ENCODE results near the gene CLTCL1. TPM values are rescaled to one million over a fixed set of nuclear protein-coding genes. Genes with fewer than 3 reads are reported as not detected.

Gene CLTCL1
- total and polyA plus RNA-seq, 9 of the 15 experiments (the other 6 are each of a cell fraction or from before 2014, with no cell fraction given): 1.1 to 11.7 (median 5.0) TPM

DNA sequence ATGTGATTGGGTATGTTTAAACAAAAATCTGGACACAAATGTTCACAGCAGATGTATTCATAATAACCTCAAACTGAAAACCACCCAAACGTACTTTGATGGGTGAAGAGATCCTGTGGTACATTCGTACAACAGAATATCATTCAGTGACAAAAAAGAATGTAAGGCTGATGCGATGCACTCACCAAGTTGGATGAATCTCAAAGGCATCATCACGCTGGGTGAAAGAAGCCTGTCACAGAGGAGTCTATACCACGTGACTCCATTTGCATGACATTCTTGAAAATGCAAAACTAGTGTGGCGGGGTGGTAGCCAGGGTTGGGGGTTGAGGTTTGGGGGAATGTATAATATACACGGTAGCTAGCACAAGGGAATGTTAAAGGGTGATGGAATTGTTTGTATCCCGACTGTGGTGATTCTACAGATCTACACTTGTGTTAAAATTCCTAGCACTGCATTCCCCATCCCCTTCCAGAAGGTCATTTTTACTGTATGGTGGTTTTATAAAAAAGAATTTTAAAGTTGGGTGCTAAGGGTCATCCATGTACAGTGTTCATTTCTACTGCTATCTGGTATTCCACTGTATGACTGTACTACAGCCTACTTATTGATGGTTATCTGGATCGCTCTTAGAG is 78.0 kb downstream of the CLTCL1 start (continued):
- TF ChIP-seq PYGO2 (tag; IDR thresholded peaks at IDR 0.05) (0 out of 2 replicates have a peak, but pooled peaks have one; percentile 38), TAF7 (tag; IDR thresholded peaks at IDR 0.05) (peak; percentile 25; the same call in 1 of the 2 replicates), NR1H2 (CRISPR knock-in tag; IDR thresholded peaks at IDR 0.05) (peak; percentile 43; the same call in 1 of the 2 replicates), CBFA2T2 (conservative IDR thresholded peaks at IDR 0.05) (peak; percentile 74), ATF1 (CRISPR knock-in tag; IDR thresholded peaks at IDR 0.05) (no peak), ATF1 (tag; IDR thresholded peaks at IDR 0.05) (0 out of 2 replicates have a peak, but pooled peaks have one; percentile 25), MYNN (IDR thresholded peaks at IDR 0.05) (no peak), MYNN (CRISPR knock-in tag; IDR thresholded peaks at IDR 0.05) (no peak)
- TF ChIP-seq, protein P1, sequence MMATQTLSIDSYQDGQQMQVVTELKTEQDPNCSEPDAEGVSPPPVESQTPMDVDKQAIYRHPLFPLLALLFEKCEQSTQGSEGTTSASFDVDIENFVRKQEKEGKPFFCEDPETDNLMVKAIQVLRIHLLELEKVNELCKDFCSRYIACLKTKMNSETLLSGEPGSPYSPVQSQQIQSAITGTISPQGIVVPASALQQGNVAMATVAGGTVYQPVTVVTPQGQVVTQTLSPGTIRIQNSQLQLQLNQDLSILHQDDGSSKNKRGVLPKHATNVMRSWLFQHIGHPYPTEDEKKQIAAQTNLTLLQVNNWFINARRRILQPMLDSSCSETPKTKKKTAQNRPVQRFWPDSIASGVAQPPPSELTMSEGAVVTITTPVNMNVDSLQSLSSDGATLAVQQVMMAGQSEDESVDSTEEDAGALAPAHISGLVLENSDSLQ (IDR thresholded peaks at IDR 0.05): 0 out of 2 replicates have a peak, but pooled peaks have one; percentile 26
- TF ChIP-seq, protein P2, sequence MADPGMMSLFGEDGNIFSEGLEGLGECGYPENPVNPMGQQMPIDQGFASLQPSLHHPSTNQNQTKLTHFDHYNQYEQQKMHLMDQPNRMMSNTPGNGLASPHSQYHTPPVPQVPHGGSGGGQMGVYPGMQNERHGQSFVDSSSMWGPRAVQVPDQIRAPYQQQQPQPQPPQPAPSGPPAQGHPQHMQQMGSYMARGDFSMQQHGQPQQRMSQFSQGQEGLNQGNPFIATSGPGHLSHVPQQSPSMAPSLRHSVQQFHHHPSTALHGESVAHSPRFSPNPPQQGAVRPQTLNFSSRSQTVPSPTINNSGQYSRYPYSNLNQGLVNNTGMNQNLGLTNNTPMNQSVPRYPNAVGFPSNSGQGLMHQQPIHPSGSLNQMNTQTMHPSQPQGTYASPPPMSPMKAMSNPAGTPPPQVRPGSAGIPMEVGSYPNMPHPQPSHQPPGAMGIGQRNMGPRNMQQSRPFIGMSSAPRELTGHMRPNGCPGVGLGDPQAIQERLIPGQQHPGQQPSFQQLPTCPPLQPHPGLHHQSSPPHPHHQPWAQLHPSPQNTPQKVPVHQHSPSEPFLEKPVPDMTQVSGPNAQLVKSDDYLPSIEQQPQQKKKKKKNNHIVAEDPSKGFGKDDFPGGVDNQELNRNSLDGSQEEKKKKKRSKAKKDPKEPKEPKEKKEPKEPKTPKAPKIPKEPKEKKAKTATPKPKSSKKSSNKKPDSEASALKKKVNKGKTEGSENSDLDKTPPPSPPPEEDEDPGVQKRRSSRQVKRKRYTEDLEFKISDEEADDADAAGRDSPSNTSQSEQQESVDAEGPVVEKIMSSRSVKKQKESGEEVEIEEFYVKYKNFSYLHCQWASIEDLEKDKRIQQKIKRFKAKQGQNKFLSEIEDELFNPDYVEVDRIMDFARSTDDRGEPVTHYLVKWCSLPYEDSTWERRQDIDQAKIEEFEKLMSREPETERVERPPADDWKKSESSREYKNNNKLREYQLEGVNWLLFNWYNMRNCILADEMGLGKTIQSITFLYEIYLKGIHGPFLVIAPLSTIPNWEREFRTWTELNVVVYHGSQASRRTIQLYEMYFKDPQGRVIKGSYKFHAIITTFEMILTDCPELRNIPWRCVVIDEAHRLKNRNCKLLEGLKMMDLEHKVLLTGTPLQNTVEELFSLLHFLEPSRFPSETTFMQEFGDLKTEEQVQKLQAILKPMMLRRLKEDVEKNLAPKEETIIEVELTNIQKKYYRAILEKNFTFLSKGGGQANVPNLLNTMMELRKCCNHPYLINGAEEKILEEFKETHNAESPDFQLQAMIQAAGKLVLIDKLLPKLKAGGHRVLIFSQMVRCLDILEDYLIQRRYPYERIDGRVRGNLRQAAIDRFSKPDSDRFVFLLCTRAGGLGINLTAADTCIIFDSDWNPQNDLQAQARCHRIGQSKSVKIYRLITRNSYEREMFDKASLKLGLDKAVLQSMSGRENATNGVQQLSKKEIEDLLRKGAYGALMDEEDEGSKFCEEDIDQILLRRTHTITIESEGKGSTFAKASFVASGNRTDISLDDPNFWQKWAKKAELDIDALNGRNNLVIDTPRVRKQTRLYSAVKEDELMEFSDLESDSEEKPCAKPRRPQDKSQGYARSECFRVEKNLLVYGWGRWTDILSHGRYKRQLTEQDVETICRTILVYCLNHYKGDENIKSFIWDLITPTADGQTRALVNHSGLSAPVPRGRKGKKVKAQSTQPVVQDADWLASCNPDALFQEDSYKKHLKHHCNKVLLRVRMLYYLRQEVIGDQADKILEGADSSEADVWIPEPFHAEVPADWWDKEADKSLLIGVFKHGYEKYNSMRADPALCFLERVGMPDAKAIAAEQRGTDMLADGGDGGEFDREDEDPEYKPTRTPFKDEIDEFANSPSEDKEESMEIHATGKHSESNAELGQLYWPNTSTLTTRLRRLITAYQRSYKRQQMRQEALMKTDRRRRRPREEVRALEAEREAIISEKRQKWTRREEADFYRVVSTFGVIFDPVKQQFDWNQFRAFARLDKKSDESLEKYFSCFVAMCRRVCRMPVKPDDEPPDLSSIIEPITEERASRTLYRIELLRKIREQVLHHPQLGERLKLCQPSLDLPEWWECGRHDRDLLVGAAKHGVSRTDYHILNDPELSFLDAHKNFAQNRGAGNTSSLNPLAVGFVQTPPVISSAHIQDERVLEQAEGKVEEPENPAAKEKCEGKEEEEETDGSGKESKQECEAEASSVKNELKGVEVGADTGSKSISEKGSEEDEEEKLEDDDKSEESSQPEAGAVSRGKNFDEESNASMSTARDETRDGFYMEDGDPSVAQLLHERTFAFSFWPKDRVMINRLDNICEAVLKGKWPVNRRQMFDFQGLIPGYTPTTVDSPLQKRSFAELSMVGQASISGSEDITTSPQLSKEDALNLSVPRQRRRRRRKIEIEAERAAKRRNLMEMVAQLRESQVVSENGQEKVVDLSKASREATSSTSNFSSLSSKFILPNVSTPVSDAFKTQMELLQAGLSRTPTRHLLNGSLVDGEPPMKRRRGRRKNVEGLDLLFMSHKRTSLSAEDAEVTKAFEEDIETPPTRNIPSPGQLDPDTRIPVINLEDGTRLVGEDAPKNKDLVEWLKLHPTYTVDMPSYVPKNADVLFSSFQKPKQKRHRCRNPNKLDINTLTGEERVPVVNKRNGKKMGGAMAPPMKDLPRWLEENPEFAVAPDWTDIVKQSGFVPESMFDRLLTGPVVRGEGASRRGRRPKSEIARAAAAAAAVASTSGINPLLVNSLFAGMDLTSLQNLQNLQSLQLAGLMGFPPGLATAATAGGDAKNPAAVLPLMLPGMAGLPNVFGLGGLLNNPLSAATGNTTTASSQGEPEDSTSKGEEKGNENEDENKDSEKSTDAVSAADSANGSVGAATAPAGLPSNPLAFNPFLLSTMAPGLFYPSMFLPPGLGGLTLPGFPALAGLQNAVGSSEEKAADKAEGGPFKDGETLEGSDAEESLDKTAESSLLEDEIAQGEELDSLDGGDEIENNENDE (IDR thresholded peaks at IDR 0.05; ENCODE audit: low read depth, low read length): peak; percentile 51
- TF ChIP-seq, protein P3, sequence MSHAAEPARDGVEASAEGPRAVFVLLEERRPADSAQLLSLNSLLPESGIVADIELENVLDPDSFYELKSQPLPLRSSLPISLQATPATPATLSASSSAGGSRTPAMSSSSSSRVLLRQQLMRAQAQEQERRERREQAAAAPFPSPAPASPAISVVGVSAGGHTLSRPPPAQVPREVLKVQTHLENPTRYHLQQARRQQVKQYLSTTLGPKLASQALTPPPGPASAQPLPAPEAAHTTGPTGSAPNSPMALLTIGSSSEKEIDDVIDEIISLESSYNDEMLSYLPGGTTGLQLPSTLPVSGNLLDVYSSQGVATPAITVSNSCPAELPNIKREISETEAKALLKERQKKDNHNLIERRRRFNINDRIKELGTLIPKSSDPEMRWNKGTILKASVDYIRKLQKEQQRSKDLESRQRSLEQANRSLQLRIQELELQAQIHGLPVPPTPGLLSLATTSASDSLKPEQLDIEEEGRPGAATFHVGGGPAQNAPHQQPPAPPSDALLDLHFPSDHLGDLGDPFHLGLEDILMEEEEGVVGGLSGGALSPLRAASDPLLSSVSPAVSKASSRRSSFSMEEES (CRISPR knock-in tag; IDR thresholded peaks at IDR 0.05): peak; percentile 96
- TF ChIP-seq, protein P4, sequence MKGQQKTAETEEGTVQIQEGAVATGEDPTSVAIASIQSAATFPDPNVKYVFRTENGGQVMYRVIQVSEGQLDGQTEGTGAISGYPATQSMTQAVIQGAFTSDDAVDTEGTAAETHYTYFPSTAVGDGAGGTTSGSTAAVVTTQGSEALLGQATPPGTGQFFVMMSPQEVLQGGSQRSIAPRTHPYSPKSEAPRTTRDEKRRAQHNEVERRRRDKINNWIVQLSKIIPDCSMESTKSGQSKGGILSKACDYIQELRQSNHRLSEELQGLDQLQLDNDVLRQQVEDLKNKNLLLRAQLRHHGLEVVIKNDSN (CRISPR knock-in tag; IDR thresholded peaks at IDR 0.05): peak; percentile 90
- TF ChIP-seq, protein P5, sequence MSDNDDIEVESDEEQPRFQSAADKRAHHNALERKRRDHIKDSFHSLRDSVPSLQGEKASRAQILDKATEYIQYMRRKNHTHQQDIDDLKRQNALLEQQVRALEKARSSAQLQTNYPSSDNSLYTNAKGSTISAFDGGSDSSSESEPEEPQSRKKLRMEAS (CRISPR knock-in tag; IDR thresholded peaks at IDR 0.05): peak; percentile 23; the same call in 1 of the 2 replicates
